ENCODE data around the gene PTPN11. TPM values are rescaled to one million over a fixed set of nuclear protein-coding genes. Genes with fewer than 3 reads are reported as not detected.
"Not testable (repeated sequence)": the region's sequence is repeated elsewhere in the genome, so short reads cannot be mapped to it uniquely, and the experiment has no call there.

Gene PTPN11
- total and polyA plus RNA-seq, 4 donors = 33.7 to 73.3 (median 36.4) TPM

DNA sequence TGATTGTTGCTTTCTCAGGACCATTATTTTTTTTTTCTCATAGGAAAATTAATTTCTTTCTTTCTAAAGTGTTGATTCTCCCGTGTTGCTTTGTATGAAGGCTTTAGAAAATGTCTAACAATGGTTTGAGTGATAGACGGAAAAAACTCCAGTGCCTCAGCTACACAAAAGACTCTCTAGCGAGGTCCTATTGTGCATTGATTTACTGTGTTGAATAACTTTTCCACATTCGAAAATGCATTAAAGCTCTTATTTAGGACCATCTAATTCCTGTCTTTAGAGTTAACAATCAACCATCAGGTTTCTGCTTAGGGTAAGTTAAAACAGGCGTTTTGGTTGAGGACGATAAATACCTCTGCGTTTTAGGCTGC lies 99.6 kb downstream of the PTPN11 start (continued):
- TF ChIP-seq, protein P1, sequence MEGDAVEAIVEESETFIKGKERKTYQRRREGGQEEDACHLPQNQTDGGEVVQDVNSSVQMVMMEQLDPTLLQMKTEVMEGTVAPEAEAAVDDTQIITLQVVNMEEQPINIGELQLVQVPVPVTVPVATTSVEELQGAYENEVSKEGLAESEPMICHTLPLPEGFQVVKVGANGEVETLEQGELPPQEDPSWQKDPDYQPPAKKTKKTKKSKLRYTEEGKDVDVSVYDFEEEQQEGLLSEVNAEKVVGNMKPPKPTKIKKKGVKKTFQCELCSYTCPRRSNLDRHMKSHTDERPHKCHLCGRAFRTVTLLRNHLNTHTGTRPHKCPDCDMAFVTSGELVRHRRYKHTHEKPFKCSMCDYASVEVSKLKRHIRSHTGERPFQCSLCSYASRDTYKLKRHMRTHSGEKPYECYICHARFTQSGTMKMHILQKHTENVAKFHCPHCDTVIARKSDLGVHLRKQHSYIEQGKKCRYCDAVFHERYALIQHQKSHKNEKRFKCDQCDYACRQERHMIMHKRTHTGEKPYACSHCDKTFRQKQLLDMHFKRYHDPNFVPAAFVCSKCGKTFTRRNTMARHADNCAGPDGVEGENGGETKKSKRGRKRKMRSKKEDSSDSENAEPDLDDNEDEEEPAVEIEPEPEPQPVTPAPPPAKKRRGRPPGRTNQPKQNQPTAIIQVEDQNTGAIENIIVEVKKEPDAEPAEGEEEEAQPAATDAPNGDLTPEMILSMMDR (IDR thresholded peaks at IDR 0.05; ENCODE audit: low read depth, low read length, missing input control) = no peak
- TF ChIP-seq JUND (IDR thresholded peaks at IDR 0.05) = no peak
- no peak for TF ChIP-seq TAF1 (conservative IDR thresholded peaks at IDR 0.05)
- TF ChIP-seq RXRA (IDR thresholded peaks at IDR 0.05) = no peak
- TF ChIP-seq SP1 (IDR thresholded peaks at IDR 0.05) = no peak
- no peak for TF ChIP-seq NR2F2 (IDR thresholded peaks at IDR 0.05)
- no peak for TF ChIP-seq HNF4A (conservative IDR thresholded peaks at IDR 0.05)
- no peak for TF ChIP-seq EGR1 (IDR thresholded peaks at IDR 0.05; ENCODE audit: low read depth in 2 of 2)

DNA sequence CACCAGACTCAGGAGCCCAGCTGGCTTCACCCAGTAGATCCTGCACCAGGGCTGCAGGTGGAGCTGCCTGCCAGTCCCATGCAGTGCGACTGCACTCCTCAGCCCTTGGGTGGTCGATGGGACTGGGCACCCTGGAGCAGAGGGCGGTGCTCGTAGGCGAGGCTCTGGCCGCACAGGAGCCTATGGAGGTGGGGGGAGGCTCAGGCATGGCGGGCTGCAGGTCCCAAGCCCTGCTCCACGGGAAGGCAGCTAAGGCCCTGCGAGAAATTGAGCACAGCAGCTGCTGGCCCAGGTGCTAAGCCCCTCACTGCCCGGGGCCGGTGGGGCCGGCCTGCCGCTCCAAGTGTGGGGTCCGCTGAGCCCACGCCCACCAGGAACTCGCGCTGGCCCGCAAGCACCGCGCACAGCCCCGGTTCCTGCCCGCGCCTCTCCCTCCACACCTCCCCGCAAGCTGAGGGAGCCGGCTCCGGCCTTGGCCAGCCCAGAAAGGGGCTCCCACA lies 101.1 kb downstream of the PTPN11 start:
- not testable (repeated sequence) for H3K36me3 ChIP-seq (ENCODE audit: control insufficient read depth in 4 of 4, insufficient read depth in 3 of 4, low read depth in 1 of 4, low read length in 3 of 4); DNase-seq (ENCODE audit: low spot score); H3K27me3 ChIP-seq (ENCODE audit: control insufficient read depth in 4 of 4, insufficient read depth in 4 of 4, low read length in 3 of 4); H3K4me3 ChIP-seq (ENCODE audit: low read depth in 1 of 3, low read length in 3 of 3); H3K9ac ChIP-seq (ENCODE audit: low read depth in 1 of 2, low read length in 2 of 2); H3K4me1 ChIP-seq (ENCODE audit: control insufficient read depth in 4 of 4, insufficient read depth in 4 of 4, low read length in 3 of 4); H3K27ac ChIP-seq (ENCODE audit: low read depth in 1 of 2, low read length in 2 of 2); H3K9me3 ChIP-seq (ENCODE audit: control insufficient read depth in 4 of 4, low read length in 3 of 4)
- 95% methylated on average over 26 of the region's 26 CpGs for WGBS

DNA sequence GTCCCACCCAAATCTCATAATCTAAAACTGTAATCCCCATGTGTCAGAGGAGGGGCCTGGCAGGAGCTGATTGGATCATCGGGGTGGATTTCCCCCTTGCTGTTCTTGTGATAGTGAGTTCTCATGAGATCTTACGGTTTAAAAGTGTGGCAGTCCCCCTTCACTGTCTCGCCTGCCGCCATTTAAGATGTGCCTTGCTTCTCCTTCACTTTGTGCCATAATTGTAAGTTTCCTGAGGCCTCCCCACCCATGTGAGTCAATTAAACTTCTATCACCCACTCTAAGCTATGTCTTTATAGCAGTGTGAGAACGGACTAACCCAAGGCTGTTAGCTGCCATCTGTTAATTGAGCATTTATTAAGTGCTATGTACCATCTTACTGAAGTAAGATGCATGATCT lies 105.1 kb downstream of the PTPN11 start:
- Histone ChIP-seq H3K36me3 (ENCODE audit: control insufficient read depth in 4 of 4, insufficient read depth in 3 of 4, low read depth in 1 of 4, low read length in 3 of 4) (no peaks in the 10 kb centered on the region), H3K4me3 (ENCODE audit: low read depth in 1 of 3, low read length in 3 of 3) (no peak overlapping the region), H3K9me3 (ENCODE audit: control insufficient read depth in 4 of 4, low read length in 3 of 4) (no peaks in the 10 kb centered on the region), H3K27me3 (ENCODE audit: control insufficient read depth in 4 of 4, insufficient read depth in 4 of 4, low read length in 3 of 4) (no peaks in the 10 kb centered on the region), H3K4me1 (ENCODE audit: control insufficient read depth in 4 of 4, insufficient read depth in 4 of 4, low read length in 3 of 4) (no peaks in the 10 kb centered on the region), H3K9ac (ENCODE audit: low read depth in 1 of 2, low read length in 2 of 2) (no peak overlapping the region), H3K27ac (ENCODE audit: low read depth in 1 of 2, low read length in 2 of 2) (no peak overlapping the region)
- TF ChIP-seq HNF4A (conservative IDR thresholded peaks at IDR 0.05) (no peak), NR2F2 (IDR thresholded peaks at IDR 0.05) (no peak)
- TF ChIP-seq, protein P2, sequence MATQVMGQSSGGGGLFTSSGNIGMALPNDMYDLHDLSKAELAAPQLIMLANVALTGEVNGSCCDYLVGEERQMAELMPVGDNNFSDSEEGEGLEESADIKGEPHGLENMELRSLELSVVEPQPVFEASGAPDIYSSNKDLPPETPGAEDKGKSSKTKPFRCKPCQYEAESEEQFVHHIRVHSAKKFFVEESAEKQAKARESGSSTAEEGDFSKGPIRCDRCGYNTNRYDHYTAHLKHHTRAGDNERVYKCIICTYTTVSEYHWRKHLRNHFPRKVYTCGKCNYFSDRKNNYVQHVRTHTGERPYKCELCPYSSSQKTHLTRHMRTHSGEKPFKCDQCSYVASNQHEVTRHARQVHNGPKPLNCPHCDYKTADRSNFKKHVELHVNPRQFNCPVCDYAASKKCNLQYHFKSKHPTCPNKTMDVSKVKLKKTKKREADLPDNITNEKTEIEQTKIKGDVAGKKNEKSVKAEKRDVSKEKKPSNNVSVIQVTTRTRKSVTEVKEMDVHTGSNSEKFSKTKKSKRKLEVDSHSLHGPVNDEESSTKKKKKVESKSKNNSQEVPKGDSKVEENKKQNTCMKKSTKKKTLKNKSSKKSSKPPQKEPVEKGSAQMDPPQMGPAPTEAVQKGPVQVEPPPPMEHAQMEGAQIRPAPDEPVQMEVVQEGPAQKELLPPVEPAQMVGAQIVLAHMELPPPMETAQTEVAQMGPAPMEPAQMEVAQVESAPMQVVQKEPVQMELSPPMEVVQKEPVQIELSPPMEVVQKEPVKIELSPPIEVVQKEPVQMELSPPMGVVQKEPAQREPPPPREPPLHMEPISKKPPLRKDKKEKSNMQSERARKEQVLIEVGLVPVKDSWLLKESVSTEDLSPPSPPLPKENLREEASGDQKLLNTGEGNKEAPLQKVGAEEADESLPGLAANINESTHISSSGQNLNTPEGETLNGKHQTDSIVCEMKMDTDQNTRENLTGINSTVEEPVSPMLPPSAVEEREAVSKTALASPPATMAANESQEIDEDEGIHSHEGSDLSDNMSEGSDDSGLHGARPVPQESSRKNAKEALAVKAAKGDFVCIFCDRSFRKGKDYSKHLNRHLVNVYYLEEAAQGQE (IDR thresholded peaks at IDR 0.05) = no peak
- no peak for DNase-seq (ENCODE audit: low spot score)
- WGBS = 92% methylated on average over 5 of the region's 5 CpGs

DNA sequence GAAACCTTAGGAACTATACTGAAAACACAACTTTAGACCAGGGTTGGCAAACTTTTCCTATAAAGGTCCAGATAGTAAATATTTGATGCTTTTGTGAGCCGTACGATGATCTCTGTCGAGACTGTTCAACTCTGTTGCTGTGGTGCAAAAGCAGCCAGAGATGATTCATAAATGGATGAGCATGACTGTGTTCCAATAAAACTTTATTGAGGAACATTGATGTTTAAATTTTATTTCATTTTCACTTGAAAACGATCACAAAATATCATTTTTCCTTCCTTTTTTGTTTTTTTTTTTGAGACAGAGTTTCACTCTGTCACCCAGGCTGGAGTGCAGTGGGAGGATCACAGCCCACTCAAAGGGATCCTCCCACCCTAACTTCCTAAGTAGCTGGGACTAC lies 105.5 kb downstream of the PTPN11 start:
- 92% methylated on average over 4 of the region's 4 CpGs for WGBS
- no peak for DNase-seq (ENCODE audit: low spot score)
- no peak for TF ChIP-seq TAF1 (conservative IDR thresholded peaks at IDR 0.05)
- no peak for TF ChIP-seq EGR1 (IDR thresholded peaks at IDR 0.05; ENCODE audit: low read depth in 2 of 2)
- TF ChIP-seq NR2F2 (IDR thresholded peaks at IDR 0.05) = no peak
- no peak for TF ChIP-seq RAD21 (IDR thresholded peaks at IDR 0.05)
- TF ChIP-seq SP1 (IDR thresholded peaks at IDR 0.05) = no peak
- TF ChIP-seq, protein P2 (IDR thresholded peaks at IDR 0.05) = no peak
- no peak for TF ChIP-seq FOXA1 (IDR thresholded peaks at IDR 0.05)
- no peak for TF ChIP-seq HNF4A (conservative IDR thresholded peaks at IDR 0.05)
- no peak for TF ChIP-seq YY1 (IDR thresholded peaks at IDR 0.05)
- TF ChIP-seq ZBTB33 (IDR thresholded peaks at IDR 0.05) = no peak
- no peak for TF ChIP-seq ATF3 (IDR thresholded peaks at IDR 0.05)

More for the DNA sequence above, 105.5 kb downstream of the PTPN11 start:
- no peak overlapping the region for H3K9ac ChIP-seq (ENCODE audit: low read depth in 1 of 2, low read length in 2 of 2)
- H3K27me3 ChIP-seq (ENCODE audit: control insufficient read depth in 4 of 4, insufficient read depth in 4 of 4, low read length in 3 of 4) = no peaks in the 10 kb centered on the region
- H3K4me3 ChIP-seq (ENCODE audit: low read depth in 1 of 3, low read length in 3 of 3) = no peak overlapping the region
- no peak overlapping the region for H3K27ac ChIP-seq (ENCODE audit: low read depth in 1 of 2, low read length in 2 of 2)
- H3K4me1 ChIP-seq (ENCODE audit: control insufficient read depth in 4 of 4, insufficient read depth in 4 of 4, low read length in 3 of 4) = no peaks in the 10 kb centered on the region
- no peaks in the 10 kb centered on the region for H3K36me3 ChIP-seq (ENCODE audit: control insufficient read depth in 4 of 4, insufficient read depth in 3 of 4, low read depth in 1 of 4, low read length in 3 of 4)
- no peaks in the 10 kb centered on the region for H3K9me3 ChIP-seq (ENCODE audit: control insufficient read depth in 4 of 4, low read length in 3 of 4)

Data from liver (tissue), 9 donors.